Kidney epithelial cell (primary cell): ENCODE data around the gene SLIT2. TPM values are rescaled to one million over a fixed set of nuclear protein-coding genes. Genes with fewer than 3 reads are reported as not detected.

ENCODE experiments used
- DNase-seq: peaks from one replicate; pipeline ENCODE4 v3.0.0-alpha.2; 2010; ENCODE audit warnings: low read depth
- H3K27me3 ChIP-seq: 2 replicates; pipeline ENCODE4 v1.6.0; 2011; ENCODE audit warnings: low read length; ENCODE audit not compliant: control insufficient read depth, insufficient read depth
- H3K36me3 ChIP-seq: 2 replicates; pipeline ENCODE4 v1.5.1; 2011; ENCODE audit warnings: low read length; ENCODE audit not compliant: control insufficient read depth, insufficient read depth
- H3K4me3 ChIP-seq: 2 replicates; pipeline ENCODE4 v1.5.1; 2011; ENCODE audit warnings: low read depth, mild to moderate bottlenecking, control low read depth, low read length
- CTCF ChIP-seq: IDR thresholded peaks from 2 replicates; pipeline ENCODE4 v1.5.1; 2011; ENCODE audit warnings: mild to moderate bottlenecking, moderate library complexity, low read length, control low read depth, inconsistent platforms; ENCODE audit not compliant: insufficient read depth, poor library complexity, severe bottlenecking
- total RNA-seq: library from RNA; depleted of rRNA; stranded (reverse); fragments of >200 nt; gene quantifications from 2 replicates; pipeline ENCODE4 v1.2.3, GENCODE V29; 2015

Gene SLIT2
- total RNA-seq, 1 donor from 2014 or later, result 4.0 TPM

- no peak overlapping the region for H3K4me3 ChIP-seq
- TF ChIP-seq CTCF, result no peak
- H3K27me3 ChIP-seq, result no peaks in the 10 kb centered on the region
- no peaks in the 10 kb centered on the region for H3K36me3 ChIP-seq
- DNase-seq, result no peak
Measured at GRCh38 chr4:20298455-20298854, 46.8 kb downstream of the SLIT2 start.

GRCh38 chr4:20298986-20299385 is 47.3 kb downstream of the SLIT2 start:
- no peak for DNase-seq
- H3K4me3 ChIP-seq, result no peak overlapping the region
- TF ChIP-seq CTCF, result no peak

GRCh38 chr4:20299515-20299914 is 47.8 kb downstream of the SLIT2 start:
- DNase-seq, result no peak
- H3K4me3 ChIP-seq, result no peak overlapping the region
- TF ChIP-seq CTCF, result no peak
- no peaks in the 10 kb centered on the region for H3K27me3 ChIP-seq
- no peaks in the 10 kb centered on the region for H3K36me3 ChIP-seq

More at GRCh38 chr4:20298986-20299385, 47.3 kb downstream of the SLIT2 start:
- Histone ChIP-seq H3K36me3 (no peaks in the 10 kb centered on the region), H3K27me3 (no peaks in the 10 kb centered on the region)

- Histone ChIP-seq H3K4me3 (no peak overlapping the region), H3K36me3 (no peaks in the 10 kb centered on the region), H3K27me3 (no peaks in the 10 kb centered on the region)
- no peak for DNase-seq
- TF ChIP-seq CTCF, result no peak
Measured at GRCh38 chr4:20301161-20301560, 49.5 kb downstream of the SLIT2 start.
